Caki2 (cell line): Measurements from ENCODE around the gene CREG2. TPM values are rescaled to one million over a fixed set of nuclear protein-coding genes. Genes with fewer than 3 reads are reported as not detected.
"Not testable (repeated sequence)": the region's sequence is repeated elsewhere in the genome, so short reads cannot be mapped to it uniquely, and the experiment has no call there.

Source experiments
- DNase-seq: peaks from one replicate; pipeline ENCODE4 v3.0.0-alpha.2; 2015; ENCODE audit warnings: low read depth
- in situ Hi-C: cut with HindIII; loops from 2 replicates; pipeline ENCODE4 v1.10.0; 2016; ENCODE audit warnings: low sequenced_read_pairs, low pct_unique_long_range_greater_than_20kb, mixed read lengths
- total RNA-seq: library from RNA; depleted of rRNA; stranded (reverse); fragments of >200 nt; shearing (Covaris generic); gene quantifications from 2 replicates; pipeline ENCODE4 v1.2.3, GENCODE V29; 2014; ENCODE audit warnings: low replicate concordance

The CREG2 gene
- total RNA-seq, 1 experiment from 2014 or later = 5.2 TPM

DNA sequence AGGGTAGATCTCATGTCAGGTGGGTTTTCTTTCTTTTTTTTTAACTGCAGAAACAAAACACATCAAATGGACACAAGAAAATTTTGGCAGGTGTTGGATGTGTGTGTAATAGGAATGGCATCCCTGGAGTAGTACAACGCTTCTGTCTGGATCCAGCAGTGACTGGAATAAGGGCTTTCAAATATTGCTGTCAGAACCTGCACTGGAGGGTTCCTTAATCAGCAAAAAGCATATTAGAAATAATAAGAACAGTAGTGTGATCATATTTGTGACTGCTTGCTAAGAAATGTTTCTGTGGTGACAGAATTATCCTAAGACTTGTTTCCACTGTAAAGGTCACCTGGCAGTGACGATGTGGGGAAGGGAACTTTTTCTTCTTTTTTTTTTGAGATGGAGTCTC is 30.8 kb downstream of the CREG2 start:
- in situ Hi-C loops = no loop called here
- DNase-seq = no peak

- DNase-seq = no peak
- in situ Hi-C loops = no loop called here
Observed at GRCh38 chr2:101356055-101356454, 31.2 kb downstream of the CREG2 start.

DNA sequence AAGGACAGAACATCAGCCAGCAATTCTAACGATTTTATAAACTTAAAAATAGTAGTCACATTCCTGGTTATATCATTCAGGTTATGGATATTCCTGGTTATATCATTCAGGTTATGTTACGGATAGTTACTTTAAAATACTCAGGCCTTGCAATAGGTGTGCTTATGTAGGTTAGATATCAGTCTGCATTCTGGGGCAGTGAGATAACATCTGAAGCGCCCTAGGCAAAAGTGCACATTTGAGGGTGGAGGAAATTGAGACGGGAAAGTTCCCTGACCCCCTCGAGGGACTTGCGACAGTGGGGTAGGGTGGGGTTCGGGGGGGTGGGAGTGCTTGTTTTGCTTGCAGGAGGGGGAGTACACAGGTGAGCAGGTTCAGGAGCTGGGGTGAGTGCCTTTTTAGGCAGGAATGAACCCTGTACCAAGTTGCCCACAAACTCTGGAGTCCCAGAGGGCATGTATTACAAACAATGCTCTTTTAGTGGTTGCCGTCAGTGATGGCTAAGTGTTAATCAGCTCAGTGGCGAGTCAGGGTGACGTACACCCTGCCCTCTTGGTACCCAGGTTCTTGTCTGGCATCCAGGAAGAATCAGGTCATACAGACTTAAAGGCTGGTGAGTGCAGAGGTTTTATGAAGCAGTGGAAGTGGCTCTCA is 31.8 kb downstream of the CREG2 start:
- in situ Hi-C loops = no loop called here
- DNase-seq = no peak

DNA sequence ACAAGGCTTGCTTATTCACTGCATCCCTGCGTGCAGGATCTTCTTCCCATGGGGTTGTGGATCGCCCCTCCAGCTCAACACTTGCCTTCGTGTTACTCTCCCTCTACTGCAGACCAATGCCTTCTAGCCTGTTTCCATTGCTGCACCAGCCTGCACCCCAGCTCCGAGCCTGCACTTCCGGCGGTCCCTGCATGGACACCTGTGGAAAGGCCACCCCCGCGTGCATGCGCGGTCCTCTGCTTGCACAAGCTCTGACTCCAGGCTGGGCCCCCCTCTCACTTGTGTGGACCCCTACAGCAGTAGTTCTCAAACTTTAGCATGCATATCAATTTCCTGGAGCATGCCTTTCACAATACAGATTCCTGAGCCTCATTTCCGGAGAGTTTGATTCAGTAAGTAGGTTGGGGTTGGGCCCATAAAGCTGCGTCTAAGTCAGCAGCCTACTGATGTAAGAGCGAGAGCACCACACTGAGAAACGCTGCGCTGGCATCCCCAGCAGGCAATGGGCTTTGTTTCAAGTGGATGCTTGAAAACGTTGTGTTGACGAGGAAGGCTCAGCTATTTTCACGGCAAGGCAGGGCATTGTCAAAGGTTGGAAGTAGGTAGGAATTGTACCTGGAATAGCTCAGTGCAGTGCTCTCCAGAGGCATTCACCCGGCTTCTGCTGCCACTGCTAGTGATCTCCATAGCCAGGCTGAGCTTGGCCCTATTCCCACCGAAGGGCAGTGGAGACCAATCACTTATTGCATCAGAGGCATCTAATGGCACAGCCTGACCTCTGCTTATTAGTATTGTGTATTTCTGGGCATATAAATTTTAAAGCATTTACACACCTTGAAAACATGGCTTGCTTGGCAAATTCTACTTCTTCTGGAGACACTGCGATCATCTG is 32.6 kb downstream of the CREG2 start:
- in situ Hi-C loops = no loop called here
- DNase-seq = no peak

DNA sequence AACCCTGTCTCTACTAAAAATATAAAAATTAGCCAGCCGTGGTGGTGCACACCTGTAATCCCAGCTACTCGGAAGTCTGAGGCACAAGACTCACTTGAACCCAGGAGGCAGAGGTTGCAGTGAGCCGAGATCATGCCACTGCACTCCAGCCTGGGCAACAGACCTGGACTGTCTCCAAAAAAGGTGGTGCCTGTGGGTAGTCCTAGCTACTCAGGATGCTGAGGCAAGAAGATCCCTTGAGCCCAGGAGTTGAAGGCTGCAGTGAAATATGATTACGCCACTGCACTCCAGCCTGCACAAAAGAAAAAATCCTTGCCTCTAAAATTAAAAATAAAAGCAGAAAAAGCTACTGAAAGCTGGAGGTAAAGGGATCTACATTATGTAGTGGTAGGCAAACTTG is 34.7 kb downstream of the CREG2 start:
- in situ Hi-C loops, DNase-seq: not testable (repeated sequence)

- in situ Hi-C loops = no loop called here
- DNase-seq = no peak
Observed at GRCh38 chr2:101351207-101351606, 36.1 kb downstream of the CREG2 start.

DNA sequence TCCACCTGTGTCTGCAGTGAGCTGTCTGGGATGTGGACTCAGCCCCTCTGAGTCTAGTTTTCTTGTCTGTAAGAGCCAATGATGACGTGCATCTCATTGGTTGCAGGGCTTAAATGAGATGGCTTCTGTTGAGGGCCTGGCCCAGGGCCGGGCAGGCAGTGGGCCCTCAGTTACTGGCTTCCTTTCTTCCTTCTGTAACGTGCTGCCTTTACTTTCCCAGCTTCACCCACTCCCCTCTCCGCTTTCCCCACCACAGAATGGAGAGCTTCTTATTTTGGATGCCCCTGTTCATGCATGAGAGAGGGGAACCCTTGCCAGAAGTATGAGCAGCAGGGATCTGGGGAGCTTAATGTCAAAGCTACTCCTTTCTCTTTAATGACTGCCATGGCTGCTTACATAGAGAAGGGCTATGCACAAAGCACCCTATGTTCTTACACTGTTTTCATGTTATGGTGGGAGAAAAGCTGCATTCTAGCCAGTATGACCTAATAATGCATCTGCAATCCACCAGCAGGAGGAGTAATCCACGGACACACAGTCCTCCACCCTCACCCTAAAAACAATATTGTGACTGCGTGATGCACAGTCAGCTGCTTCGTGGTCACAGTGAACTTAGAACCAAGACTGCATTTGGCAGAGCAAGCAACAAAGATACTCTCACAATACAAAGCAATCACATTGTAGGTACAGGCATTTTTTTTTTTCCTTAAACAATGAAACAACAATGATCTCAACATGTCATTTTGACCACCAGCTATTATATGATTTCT is 37.2 kb downstream of the CREG2 start:
- DNase-seq = peak; percentile 60
- in situ Hi-C loops = no loop called here

DNA sequence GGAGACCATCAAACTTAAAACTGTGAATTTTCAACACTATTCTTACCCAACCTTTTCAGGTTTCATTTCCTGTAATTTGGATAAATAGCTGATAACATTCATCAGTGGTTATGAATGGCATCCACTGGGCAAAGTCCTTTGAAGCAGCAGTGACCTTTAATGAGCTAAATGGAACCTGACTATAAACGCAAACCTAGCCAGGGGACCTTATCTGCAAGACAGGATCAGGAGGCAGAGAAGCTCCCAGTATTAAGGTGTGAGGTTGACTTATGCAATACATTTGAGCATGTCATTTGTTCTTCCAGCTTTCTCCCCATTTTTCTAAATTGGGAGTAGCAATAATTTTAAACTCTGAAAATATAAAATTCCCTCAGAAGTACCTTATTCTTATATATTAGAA is 38.4 kb downstream of the CREG2 start:
- DNase-seq = no peak
- in situ Hi-C loops = no loop called here

DNA sequence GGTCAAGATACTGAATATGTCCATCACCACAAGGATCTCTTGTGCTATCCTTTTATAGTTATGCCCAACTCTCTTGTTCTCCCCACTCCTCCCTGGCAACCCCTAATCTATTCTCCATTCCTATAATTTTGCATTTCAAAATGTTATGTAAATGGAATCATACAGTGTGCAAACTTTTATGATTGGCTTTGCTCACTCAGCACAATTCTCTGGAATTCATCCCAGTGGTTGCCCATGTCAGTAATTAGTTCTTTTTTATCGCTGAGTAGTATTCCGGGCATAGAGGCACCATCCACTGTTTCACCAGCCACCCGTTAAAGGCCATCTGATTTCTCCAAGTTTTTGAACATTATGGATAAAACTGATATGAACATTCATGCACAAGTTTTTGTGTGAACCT is 40.4 kb downstream of the CREG2 start:
- DNase-seq = no peak
- in situ Hi-C loops = no loop called here

DNA sequence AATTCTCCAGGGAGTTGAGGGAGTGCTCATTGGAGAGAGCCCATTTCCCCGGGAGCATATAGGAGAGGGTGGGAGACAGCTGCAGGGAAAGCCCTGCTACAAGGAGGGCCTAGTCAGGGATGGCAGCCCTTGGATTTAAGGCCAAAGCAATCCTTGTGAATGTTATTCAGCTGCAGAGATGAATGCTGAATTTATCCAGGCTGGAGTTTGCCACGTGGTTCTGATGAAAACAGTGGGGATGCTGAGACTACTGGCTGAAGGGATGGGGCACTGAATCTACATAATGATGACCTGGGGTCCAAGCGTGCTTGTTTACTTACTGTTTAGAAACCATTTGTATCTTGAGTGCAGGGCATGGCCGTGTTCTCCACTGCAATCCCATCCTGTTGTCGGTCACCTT is 43.2 kb downstream of the CREG2 start:
- in situ Hi-C loops = no loop called here
- no peak for DNase-seq

DNA sequence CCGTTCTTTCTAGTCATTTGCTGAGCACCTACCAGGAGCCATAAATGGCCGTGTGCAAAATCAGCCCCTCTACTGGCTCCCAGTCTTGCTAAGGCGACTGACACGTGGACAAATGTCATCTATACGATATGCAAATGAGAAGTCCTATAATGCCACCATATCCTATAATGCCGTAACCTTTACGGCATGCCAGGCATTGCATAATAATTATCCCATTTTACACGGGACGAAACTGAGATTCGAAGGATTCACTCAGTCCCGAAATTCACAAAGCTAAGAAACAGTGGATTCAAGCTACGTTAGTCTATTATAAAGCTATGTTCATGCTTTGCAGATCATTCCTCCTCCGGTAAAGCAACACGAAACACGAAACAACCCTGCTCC is 44.7 kb downstream of the CREG2 start:
- in situ Hi-C loops = no loop called here
- DNase-seq = no peak

- in situ Hi-C loops = no loop called here
- DNase-seq = peak; percentile 66
Observed at GRCh38 chr2:101341901-101342624, 45.2 kb downstream of the CREG2 start.

GRCh38 chr2:101341421-101341820 is 45.9 kb downstream of the CREG2 start:
- peak; percentile 29 for DNase-seq
- in situ Hi-C loops = no loop called here

- no peak for DNase-seq
- in situ Hi-C loops = no loop called here
Observed at GRCh38 chr2:101340141-101340551, 47.2 kb downstream of the CREG2 start.

GRCh38 chr2:101339266-101339880 is 47.9 kb downstream of the CREG2 start:
- DNase-seq = no peak
- in situ Hi-C loops = no loop called here

DNA sequence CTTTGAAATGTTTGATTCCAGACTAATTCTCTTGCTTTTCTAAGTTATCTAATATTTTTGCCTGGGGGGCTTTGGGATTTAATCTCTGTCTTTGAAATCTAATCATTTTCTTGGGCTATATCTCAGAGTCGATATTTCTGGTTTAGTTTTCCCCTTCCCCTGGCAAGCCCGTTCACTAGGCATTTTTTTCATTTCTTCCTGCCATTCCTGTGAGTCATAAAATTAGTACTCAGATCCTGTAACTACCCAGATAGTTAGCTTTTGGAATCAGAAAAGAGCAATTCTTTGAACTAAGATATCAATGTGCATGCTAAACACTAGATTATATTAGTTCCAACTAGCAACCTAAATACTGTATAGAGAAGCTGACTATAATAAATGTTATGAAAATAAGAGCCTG is 49.4 kb downstream of the CREG2 start:
- DNase-seq = no peak
- in situ Hi-C loops = no loop called here

GRCh38 chr2:101332885-101333766 is 54.2 kb downstream of the CREG2 start:
- in situ Hi-C loops = no loop called here
- DNase-seq = no peak
